NCI-H2227 treated with DMSO at 0.1 percent for 48 hours (cell line): Measurements from ENCODE around the gene OTOP3.

Experiments
- DNase-seq: peaks from one replicate; lab custom pipeline; 2025; lab: John Stamatoyannopoulos, UW

OTOP3 gene

GRCh38 chr17:74987418-74987908, 51.8 kb downstream of the OTOP3 start, which contains the start of gene CDR2L:
Gene CDR2L (plus strand): TSS chr17:74987632. CDS start chr17:74988044, 412 bp downstream.
- peak; percentile 90 for DNase-seq

DNA sequence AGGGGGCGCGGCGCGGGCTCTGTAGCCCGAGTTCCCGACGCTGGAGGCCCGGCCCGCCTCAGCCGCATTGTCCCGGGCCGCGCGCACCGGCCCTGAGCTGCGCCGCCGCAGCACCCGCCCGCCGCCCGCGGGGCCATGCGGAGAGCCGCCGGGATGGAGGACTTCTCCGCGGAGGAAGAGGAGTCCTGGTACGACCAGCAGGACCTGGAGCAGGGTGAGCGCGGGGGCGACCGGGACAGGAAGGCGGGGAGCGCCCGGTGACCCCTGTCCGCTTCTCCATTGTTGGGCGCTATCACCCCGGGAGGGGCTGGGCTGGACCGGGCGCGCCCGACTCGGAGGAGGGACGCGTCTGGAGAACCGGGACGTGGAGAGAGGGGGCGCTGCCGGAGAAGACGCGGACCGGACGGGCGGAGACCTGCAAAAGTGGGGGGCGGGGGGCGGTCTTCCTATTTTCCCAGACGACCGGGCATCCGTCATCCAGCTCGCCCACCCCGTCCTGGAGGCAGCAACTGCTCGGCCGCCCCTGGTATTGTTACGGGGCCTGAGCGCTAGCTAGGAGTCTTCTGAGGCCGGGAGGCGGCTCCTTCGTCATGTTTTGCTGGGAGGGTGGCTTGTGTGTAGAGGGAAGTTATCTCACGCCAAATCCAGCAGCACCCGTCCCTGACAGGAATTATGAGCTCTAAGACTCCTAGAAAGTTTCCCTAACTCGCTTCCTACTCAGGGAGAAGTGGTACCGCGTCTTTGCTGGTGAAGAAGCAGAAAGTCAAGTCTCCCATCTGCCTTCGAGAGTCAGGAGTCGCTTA, 52.4 kb downstream of the OTOP3 start:
- peak; percentile 76 for DNase-seq

DNA sequence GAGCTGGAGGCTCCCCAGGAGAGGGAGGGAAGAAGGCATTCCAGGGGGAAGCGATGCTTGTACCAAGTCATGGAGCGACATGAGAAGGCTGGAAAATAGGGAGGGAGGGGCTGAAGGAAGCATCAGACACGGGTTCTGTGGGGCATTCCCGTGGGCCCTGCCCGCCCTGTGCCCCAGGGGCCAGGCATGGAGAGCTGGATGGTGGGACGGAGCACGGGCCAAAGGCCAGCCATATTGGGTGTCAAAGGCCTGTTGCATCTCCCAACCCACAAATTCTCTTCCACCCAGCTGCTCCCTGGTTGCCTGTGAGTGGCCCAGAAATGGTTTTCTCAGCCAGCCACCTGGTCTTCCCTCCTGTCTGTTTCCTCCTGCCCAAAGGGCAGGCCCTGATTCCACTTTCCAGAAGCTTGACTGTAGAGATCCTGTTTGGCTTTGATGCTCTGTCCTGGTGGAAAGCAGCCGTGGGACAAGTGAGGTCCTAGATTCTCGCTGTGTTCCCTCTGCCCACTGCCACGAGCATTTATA, 54.9 kb downstream of the OTOP3 start:
- DNase-seq: no peak

DNA sequence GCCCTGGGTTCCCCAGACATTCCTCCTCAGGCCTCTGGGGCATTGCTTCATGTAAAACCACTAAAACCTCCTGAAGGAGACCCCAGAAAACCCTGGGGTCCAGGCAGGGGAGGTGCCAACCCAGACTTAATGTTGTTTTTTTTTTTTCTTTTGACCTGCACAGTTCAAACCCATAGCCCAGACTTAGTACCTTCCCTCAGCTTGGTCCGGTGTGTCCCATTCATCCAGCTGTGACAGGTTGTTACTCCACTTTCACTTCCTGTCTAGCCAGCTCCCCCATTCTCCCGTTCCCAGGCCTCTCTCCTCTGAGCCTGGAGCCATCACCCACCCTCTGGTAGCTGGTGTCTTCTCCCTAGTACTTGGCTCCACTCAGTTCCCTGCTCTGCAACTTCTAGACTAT, 56.5 kb downstream of the OTOP3 start:
- DNase-seq: no peak

GRCh38 chr17:74994440-74994839, 58.7 kb downstream of the OTOP3 start:
- no peak for DNase-seq

DNA sequence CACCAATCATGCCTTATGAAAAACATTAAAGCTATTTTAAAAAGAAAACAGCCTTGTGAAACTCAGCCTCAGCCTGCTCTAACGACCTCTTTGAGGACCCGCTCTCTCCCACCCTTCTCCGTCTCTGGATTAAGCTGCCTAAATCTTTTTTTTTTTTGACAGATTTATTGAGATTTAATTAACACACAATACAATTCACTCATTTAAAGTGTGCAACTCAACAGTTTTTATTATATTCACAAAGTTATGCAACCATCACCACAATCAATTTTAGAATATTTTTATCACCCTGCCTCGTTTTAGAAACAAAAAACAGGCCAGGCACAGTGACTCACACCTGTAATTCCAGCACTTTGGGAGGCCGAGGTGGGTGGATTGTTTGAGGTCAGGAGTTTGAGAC, 60.1 kb downstream of the OTOP3 start:
- DNase-seq: no peak

- no peak for DNase-seq
Observed at GRCh38 chr17:74998783-74999182, 63.1 kb downstream of the OTOP3 start.

DNA sequence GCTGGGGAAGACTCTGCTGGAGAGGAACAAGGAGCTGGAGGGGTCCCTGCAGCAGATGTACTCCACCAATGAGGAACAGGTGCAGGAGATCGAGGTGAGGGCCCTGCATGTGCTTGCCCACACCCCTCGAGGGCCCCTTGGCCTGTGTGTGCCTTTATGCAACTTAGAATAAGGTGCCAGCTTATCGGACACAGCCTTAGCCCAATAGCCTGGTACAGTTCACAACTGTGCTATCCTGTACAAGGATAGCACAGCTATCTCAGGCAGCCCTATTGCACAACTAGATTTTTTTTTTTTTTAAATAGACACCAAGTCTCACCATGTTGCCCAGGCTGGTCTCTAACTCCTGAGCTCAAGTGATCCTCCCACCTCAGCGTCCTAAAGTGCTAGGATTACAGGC, 63.8 kb downstream of the OTOP3 start:
- no peak for DNase-seq
